HL-60/S4 (cell line): ENCODE results near the gene EGR1.

ENCODE experiments used
- in situ Hi-C: fragments of 300-500 bp; cut with MboI; formaldehyde crosslinking; loops from 2 replicates; pipeline ENCODE4 v1.14.3; 2022; ENCODE audit warnings: low sequenced_read_pairs

EGR1 gene

GRCh38 chr5:138465261-138466124 is at the start of gene EGR1:
Gene EGR1 (plus strand): TSS chr5:138465479. CDS start chr5:138465762, 283 bp downstream.
- in situ Hi-C loops: no loop called here

GRCh38 chr5:138418444-138418843 is 46.8 kb upstream of the EGR1 start:
- in situ Hi-C loops: loop anchor here (25.0 kb wide), 1 partner anchor 231 kb away; the partner anchor contains the start of genes BRD8 and KIF20A

DNA sequence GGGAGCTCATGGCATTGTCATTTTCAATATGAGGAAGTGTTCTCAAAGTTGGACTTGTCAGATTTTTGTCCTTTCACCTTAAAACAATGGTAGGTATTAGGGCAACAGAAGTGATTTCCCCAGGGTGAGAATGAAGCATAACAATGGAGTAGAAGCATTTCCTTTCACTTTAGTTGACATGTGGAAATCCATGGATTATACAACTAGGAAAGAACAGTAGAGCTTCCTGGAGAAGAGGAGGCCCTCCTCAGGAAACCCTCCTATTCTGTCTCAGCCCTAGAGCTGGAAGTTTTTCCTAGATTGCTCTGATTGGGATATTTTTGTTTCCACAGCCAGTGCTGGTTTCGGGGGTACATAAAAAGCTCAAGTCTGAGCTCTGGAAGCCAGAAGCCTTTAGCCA is 40.2 kb upstream of the EGR1 start:
- in situ Hi-C loops: no loop called here

DNA sequence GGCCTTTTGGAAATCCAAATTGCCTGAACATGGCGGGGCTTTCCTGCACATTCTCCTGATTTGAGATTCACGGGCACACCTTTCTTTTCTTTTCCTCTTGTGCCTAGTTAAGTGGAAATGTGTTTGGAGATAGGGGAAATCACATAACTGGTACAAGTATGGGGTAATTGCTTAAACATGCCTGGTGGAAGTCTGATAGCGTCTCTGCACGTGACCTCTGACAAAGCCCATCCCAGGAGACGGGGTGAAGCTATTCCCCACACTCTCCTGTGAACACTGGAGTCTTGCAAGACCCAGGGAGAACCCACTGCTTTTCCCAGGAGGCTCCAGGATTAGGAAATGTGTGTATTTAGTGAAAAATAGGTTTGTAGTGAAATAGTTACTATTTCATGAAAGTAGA is 29.3 kb upstream of the EGR1 start:
- in situ Hi-C loops: no loop called here

- in situ Hi-C loops: no loop called here
These were observed 27.1 kb upstream of the EGR1 start for GRCh38 chr5:138438003-138438723.

DNA sequence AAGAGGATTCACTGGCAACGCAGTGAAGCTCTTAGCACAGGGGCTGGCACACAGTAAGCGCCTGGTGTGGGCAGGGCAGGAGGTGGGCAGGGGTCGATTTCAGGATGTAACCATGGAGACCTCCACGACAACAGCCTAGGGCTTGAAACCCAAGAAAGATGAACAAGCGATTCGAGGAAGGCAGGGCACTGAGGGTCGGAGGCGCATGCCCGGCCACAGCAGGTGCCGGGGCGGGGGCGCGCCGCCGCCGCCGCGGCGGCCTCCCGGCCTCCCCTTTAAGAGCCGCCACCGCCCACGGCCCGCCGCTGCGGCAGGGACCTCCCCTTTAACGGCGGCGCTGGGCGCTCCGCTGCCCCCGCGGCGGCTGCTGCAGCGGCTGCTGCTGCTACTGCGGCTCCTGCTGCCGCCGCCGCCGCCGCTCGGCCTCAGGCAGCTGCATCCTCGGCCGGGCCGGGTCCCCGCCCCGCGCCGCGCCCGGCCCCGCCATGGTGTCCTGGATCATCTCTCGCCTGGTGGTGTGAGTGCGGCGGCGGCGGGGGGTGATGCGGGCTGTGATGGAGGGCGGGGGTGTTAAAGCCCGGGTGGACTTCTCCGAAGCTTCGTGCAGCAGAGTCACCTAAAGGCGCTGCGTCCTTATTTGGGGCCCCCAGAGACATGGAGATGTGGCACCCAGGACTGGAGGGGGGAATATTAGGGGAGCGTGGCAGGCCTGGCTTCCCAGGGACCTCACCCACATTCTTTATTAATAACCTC is 26.4 kb upstream of the EGR1 start, which contains the start of gene REEP2:
Gene REEP2, plus strand, starts transcription at position 334 of the 753 bp plus-strand sequence. Its CDS starts 152 bp downstream, at position 486.
- in situ Hi-C loops: no loop called here

- in situ Hi-C loops: no loop called here
These were observed 25.7 kb upstream of the EGR1 start for GRCh38 chr5:138439477-138440158.

GRCh38 chr5:138440159-138441073 is 24.9 kb upstream of the EGR1 start:
- in situ Hi-C loops: no loop called here

GRCh38 chr5:138441221-138441620 is 24.1 kb upstream of the EGR1 start:
- in situ Hi-C loops: no loop called here

GRCh38 chr5:138444078-138444773 is 21.1 kb upstream of the EGR1 start:
- in situ Hi-C loops: no loop called here

GRCh38 chr5:138444774-138445546 is 20.3 kb upstream of the EGR1 start:
- in situ Hi-C loops: no loop called here

- in situ Hi-C loops: no loop called here
These were observed 19.6 kb upstream of the EGR1 start for GRCh38 chr5:138445547-138446271.

GRCh38 chr5:138448070-138448469 is 17.2 kb upstream of the EGR1 start:
- in situ Hi-C loops: no loop called here

DNA sequence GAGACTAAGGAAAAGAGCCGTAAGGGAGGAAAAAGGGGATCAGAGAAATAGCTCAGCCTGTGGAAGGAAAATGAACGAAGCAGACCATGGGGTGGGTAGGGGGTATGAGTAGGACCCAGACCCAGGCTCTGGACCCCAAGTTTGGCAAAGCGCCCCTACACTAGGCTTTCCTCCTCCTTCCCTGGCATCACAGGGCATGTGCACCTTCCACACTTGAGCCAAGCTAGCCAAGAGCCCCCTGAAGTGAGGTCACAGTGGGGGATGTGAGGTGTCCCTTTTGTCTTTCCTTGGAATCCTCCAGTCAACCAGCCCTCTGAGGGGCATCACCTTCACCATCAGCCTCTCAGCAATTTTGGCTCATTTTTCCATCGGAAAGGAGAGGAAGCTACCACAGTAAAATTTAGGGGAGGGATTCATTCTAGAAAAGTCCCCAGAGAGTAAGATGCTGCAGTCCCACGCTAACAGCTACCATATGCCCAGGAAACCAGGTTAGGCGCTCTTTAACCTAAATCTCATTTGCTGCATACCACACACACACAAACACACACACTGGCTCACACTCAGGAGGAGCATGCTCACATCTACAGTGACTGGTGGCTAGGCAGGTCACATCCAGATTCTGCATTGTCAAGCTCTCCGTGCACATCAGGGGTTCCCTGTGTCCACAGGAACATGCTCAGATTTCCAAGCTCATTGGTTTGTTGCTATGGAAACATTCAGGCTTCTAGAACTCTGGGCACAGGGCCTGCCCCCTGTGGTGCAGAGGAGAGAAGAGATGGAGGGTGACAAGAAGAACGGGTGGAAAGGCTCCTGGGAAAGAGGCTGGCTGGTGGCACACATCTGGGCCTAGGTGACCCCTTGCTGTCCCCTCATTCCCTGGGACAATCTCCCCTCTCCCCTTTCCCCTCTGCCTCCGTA is 16.5 kb upstream of the EGR1 start:
- in situ Hi-C loops: no loop called here

DNA sequence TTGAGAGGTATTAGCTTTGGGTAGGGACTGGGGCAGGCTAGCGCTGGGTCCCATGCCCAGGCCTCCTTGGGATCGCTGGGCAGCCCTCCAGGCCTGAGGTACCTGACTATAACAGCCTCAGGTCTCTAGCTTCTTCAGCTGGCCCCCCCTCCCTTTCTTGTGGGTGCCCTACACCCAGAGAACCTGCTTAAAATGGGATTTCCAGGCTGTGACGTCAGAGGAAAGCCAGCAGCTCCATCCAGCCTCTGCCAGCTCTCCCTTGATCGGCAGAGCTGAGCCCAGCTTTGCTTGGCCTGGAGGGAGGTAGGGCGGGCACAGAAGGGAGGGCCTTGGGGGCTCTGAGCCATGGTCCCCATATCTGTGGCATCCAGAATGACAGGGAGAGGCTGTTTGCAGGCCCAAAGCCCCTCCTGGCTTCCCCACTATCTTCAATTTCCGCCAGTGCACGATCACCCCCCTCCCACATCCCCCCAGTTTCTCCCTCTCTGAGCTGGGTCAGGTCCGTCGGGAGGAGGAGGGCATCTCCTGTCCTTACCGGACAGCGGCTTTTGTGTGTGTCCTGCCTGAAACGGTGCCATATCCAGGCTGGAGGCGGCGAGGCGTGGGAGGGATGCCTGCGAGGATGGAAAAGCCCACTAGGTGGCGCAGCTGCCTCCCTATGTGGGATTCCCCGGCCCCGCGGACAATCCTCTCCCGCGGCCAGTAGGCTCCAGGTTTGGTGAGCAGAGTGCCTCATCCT is 15.6 kb upstream of the EGR1 start:
- in situ Hi-C loops: no loop called here

DNA sequence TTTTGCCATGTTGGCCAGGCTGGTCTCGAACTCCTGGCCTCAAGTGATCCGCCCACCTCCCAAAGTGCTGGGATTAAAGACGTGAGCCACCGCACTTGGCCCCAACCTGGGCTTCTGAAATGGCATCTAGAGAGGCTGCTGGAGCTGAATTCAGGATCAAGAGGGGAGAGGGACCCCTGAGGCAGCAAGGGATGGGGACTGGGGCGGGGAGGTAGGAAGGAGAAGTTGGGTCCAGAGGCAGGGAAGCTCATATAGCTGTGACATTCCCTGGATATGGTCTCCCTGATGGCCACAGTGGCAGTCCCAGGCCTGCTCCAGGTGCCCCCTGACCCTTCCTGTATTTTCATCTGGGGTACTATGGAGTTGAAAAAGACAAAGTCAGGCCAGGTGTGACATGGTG is 14.3 kb upstream of the EGR1 start:
- in situ Hi-C loops: no loop called here
